Nephron progenitor cell (in vitro differentiated cells): Measurements from ENCODE around the gene VPS25.

ENCODE experiments used
- DNase-seq: peaks from one replicate; pipeline ENCODE4 v3.0.0; 2021
- H3K27ac Mint-ChIP-seq: 2 replicates; pipeline ENCODE4 v1.8.0; 2021; ENCODE audit warnings: mild to moderate bottlenecking, moderate library complexity, mixed read lengths
- H3K27me3 Mint-ChIP-seq: 2 replicates; pipeline ENCODE4 v1.8.0; 2021; ENCODE audit warnings: mild to moderate bottlenecking, low read depth, mixed read lengths; ENCODE audit not compliant: poor library complexity
- H3K36me3 Mint-ChIP-seq: 2 replicates; pipeline ENCODE4 v1.8.0; 2021; ENCODE audit warnings: low read depth, mixed read lengths
- H3K4me1 Mint-ChIP-seq: 2 replicates; pipeline ENCODE4 v1.8.0; 2021; ENCODE audit warnings: mixed read lengths
- H3K4me3 Mint-ChIP-seq: 2 replicates; pipeline ENCODE4 v1.8.0; 2021; ENCODE audit warnings: mild to moderate bottlenecking, moderate library complexity, mixed read lengths
- H3K9me3 Mint-ChIP-seq: 2 replicates; pipeline ENCODE4 v1.8.0; 2021; ENCODE audit warnings: mild to moderate bottlenecking, moderate library complexity, mixed read lengths
- TF ChIP-seq, protein P1 (sequence below): fragments of 200-600 bp; sonication (generic); IDR thresholded peaks from 2 replicates; pipeline ENCODE4 v1.5.0; 2021; ENCODE audit warnings: antibody characterized with exemption

VPS25 gene

DNA sequence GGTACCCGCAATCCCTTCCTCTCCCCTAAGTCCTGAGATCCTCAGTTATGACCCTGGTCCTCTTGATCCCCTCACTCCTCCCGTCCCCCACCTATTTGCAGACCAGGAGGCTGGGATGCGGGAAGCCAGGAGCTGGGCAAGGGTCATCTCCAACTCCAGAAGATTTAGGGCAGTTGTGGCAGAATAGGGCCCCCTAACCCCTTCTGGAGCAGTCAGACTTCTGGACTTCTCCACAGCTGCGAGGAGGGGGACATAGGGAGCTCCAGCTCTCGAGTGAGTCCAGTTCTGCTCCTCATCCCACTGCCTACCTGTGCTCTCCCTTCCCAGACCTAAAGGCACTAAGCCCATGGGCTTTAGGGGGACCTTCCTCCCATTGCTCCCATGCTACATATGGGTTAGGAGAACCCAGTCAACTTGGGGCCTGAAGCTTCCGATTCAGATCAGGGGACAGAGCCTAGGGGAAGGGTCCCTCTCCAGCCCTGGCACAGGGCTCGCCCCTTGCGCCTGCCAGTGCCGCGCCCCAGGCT is 8.5 kb downstream of the VPS25 start:
- no peak overlapping the region for H3K27ac Mint-ChIP-seq
- H3K4me3 Mint-ChIP-seq = peak overlapping the region; percentile 78
- DNase-seq = no peak
- no peaks in the 10 kb centered on the region for H3K9me3 Mint-ChIP-seq
- peaks cover 34% of the 10 kb centered on the region for H3K4me1 Mint-ChIP-seq
- H3K27me3 Mint-ChIP-seq = peaks cover 53% of the 10 kb centered on the region
- no peaks in the 10 kb centered on the region for H3K36me3 Mint-ChIP-seq
- TF ChIP-seq, protein P1, sequence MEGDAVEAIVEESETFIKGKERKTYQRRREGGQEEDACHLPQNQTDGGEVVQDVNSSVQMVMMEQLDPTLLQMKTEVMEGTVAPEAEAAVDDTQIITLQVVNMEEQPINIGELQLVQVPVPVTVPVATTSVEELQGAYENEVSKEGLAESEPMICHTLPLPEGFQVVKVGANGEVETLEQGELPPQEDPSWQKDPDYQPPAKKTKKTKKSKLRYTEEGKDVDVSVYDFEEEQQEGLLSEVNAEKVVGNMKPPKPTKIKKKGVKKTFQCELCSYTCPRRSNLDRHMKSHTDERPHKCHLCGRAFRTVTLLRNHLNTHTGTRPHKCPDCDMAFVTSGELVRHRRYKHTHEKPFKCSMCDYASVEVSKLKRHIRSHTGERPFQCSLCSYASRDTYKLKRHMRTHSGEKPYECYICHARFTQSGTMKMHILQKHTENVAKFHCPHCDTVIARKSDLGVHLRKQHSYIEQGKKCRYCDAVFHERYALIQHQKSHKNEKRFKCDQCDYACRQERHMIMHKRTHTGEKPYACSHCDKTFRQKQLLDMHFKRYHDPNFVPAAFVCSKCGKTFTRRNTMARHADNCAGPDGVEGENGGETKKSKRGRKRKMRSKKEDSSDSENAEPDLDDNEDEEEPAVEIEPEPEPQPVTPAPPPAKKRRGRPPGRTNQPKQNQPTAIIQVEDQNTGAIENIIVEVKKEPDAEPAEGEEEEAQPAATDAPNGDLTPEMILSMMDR = no peak

DNA sequence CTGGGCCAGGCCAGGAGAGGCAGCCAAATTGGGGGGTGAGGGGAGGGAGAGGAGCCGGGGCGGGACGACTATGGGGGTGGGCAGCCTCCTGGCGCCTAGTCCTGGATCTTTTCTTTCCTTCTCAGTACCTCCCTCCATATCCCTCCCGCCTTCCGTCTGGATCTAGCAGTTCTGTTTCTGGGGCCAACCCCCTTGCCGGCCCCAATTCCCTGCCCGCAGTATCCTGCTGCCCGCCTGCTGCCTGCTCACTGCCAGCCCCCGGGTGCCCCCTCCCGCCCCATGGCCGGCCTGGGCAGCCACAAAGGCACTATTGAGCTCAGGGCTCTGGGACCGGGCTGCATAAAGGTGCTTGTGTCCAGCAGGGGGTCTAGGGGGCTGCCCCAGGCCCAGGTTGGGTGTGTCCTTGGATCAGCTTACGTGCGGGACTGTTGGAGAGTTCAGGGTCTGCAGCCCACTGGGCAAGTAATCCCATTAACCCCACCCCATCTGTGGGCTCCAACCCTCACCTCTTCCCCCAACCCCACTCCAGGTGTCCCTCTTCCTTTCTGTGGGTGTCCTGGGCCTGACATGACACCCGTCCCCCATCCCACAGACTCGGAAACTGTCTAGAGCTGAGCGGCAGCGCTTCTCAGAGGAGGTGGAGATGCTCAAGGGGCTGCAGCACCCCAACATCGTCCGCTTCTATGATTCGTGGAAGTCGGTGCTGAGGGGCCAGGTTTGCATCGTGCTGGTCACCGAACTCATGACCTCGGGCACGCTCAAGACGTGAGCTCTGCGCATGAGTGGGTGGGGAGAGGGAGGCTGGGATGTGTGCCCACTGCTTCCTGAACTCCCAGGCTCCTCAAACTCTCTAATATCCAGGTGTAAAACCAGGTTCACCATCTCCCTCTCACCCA is 9.2 kb downstream of the VPS25 start:
- TF ChIP-seq, protein P1 = no peak
- peak overlapping the region; percentile 3 for H3K4me3 Mint-ChIP-seq
- H3K27ac Mint-ChIP-seq = no peak overlapping the region

DNA sequence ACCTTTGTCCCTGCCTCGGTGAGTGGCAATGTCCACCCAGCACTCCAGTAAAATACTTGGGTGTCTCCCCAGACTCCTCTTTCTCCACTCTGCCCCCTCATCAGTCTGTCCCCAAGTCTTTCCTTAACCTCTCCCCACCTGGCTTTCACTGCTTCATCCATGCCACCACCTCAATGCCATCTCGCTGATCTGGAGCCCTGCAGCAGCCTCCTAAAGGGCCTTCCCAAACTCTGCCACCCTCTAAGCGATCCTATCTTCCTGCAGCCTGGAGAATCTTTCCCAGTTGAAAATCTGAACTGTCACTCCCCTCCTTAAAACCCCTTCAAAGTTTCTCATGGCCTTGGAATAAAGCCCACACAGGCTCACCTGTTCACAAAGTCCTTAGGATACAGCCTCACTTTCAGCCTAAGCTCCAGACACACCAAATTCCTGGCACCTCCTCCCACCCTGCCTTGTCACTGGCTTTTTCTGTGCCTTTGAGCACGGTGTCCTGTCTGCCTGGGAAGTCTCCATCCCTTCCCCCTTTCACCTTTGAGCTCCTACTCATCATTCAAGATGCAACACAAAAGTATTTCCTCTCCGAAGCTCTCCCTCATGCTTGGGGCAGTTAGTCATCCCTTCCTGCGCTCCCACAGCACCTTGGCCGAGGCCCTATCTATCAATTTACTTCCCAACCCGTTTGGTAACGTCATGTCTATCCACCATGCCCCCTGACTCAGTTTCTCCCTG is 10.0 kb downstream of the VPS25 start:
- H3K27ac Mint-ChIP-seq = no peak overlapping the region
- DNase-seq = no peak
- peaks cover 68% of the 10 kb centered on the region for H3K27me3 Mint-ChIP-seq
- no peaks in the 10 kb centered on the region for H3K36me3 Mint-ChIP-seq
- H3K4me1 Mint-ChIP-seq = peaks cover 34% of the 10 kb centered on the region
- no peaks in the 10 kb centered on the region for H3K9me3 Mint-ChIP-seq
- peak overlapping the region; percentile 32 for H3K4me3 Mint-ChIP-seq
- TF ChIP-seq, protein P1 = no peak

More for the DNA sequence above, 9.2 kb downstream of the VPS25 start:
- no peak for DNase-seq
- no peaks in the 10 kb centered on the region for H3K36me3 Mint-ChIP-seq
- H3K9me3 Mint-ChIP-seq = no peaks in the 10 kb centered on the region
- peaks cover 34% of the 10 kb centered on the region for H3K4me1 Mint-ChIP-seq
- H3K27me3 Mint-ChIP-seq = peaks cover 60% of the 10 kb centered on the region

DNA sequence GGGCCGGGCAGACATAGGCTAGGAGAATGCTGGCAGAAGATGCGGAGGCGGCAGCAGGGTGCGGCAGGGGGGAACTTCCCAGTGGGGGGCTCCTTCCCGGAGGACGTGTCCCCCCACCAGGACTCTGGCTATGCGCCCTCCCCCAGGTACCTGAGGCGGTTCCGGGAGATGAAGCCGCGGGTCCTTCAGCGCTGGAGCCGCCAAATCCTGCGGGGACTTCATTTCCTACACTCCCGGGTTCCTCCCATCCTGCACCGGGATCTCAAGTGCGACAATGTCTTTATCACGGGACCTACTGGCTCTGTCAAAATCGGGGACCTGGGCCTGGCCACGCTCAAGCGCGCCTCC is 10.5 kb downstream of the VPS25 start:
- Mint-ChIP-seq H3K36me3 (no peaks in the 10 kb centered on the region), H3K4me1 (peaks cover 34% of the 10 kb centered on the region), H3K4me3 (no peak overlapping the region), H3K27me3 (peaks cover 72% of the 10 kb centered on the region), H3K9me3 (no peaks in the 10 kb centered on the region), H3K27ac (no peak overlapping the region)
- TF ChIP-seq, protein P1 = no peak
- DNase-seq = no peak

DNA sequence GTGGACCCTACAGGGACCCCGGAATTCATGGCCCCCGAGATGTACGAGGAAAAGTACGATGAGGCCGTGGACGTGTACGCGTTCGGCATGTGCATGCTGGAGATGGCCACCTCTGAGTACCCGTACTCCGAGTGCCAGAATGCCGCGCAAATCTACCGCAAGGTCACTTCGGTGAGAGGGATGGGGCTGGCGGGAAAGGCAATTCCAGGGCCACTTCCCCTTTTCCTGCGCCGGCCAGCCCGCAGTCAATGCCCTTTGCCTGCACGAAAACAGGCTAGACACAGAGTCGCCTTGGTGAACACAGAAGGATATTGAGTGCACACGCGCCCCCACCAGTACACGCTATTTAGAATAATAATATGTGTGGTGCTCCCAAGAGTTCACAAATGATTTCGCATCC is 11.2 kb downstream of the VPS25 start:
- H3K36me3 Mint-ChIP-seq = no peaks in the 10 kb centered on the region
- no peak overlapping the region for H3K27ac Mint-ChIP-seq
- TF ChIP-seq, protein P1 = no peak
- no peak for DNase-seq
- peaks cover 72% of the 10 kb centered on the region for H3K27me3 Mint-ChIP-seq
- H3K4me1 Mint-ChIP-seq = peaks cover 31% of the 10 kb centered on the region
- H3K4me3 Mint-ChIP-seq = no peak overlapping the region
- H3K9me3 Mint-ChIP-seq = no peaks in the 10 kb centered on the region
